GM18499 (cell line): ENCODE results near the gene MUC22.
"Not testable (repeated sequence)": the region's sequence is repeated elsewhere in the genome, so short reads cannot be mapped to it uniquely, and the experiment has no call there.

Experiments
- ATAC-seq: cut with Tn5 transposase; IDR thresholded peaks from one replicate; pipeline ENCODE4 v1.9.1; 2021; ENCODE audit warnings: moderate number of reproducible peaks; ENCODE audit not compliant: insufficient read depth, unreplicated experiment

The MUC22 gene

GRCh38 chr6:30991891-30992290 lies 18.4 kb upstream of the MUC22 start:
- no peak for ATAC-seq

GRCh38 chr6:30997301-30997700 lies 13.0 kb upstream of the MUC22 start:
- ATAC-seq = no peak

GRCh38 chr6:30998785-30999184 lies 11.5 kb upstream of the MUC22 start:
- ATAC-seq = no peak

GRCh38 chr6:31000067-31000860 lies 10.0 kb upstream of the MUC22 start:
- not testable (repeated sequence) for ATAC-seq

- ATAC-seq = no peak
These were observed 8.9 kb upstream of the MUC22 start for GRCh38 chr6:31001281-31001888.

- no peak for ATAC-seq
These were observed 7.8 kb upstream of the MUC22 start for GRCh38 chr6:31002471-31002870.

GRCh38 chr6:31004794-31005193 lies 5.5 kb upstream of the MUC22 start:
- ATAC-seq = no peak

GRCh38 chr6:31005249-31006020 lies 4.8 kb upstream of the MUC22 start:
- no peak for ATAC-seq

GRCh38 chr6:31007694-31008093 lies 2.6 kb upstream of the MUC22 start:
- no peak for ATAC-seq

GRCh38 chr6:31008165-31008564 lies 2.1 kb upstream of the MUC22 start:
- no peak for ATAC-seq

GRCh38 chr6:31009731-31010130 lies 543 bp upstream of the MUC22 start:
- ATAC-seq = no peak

GRCh38 chr6:31011153-31011552 lies 879 bp downstream of the MUC22 start:
- ATAC-seq = no peak

- no peak for ATAC-seq
These were observed 6.5 kb downstream of the MUC22 start for GRCh38 chr6:31016659-31017299.

- not testable (repeated sequence) for ATAC-seq
These were observed 7.2 kb downstream of the MUC22 start for GRCh38 chr6:31017436-31017835.

GRCh38 chr6:31020057-31020456 lies 9.8 kb downstream of the MUC22 start:
- no peak for ATAC-seq

- ATAC-seq = not testable (repeated sequence)
These were observed 10.5 kb downstream of the MUC22 start for GRCh38 chr6:31020631-31021255.

GRCh38 chr6:31021705-31022531 lies 11.6 kb downstream of the MUC22 start:
- ATAC-seq = not testable (repeated sequence)

- ATAC-seq = no peak
These were observed 15.3 kb downstream of the MUC22 start for GRCh38 chr6:31025595-31025994.

- ATAC-seq = no peak
These were observed 20.8 kb downstream of the MUC22 start for GRCh38 chr6:31031095-31031494.
